ENCODE data around the gene RPGRIP1. TPM values are rescaled to one million over a fixed set of nuclear protein-coding genes. Genes with fewer than 3 reads are reported as not detected.

RPGRIP1 gene
- under 0.01 TPM in 1 of 2 replicates, not detected in the other for total RNA-seq

GRCh38 chr14:21279783-21280182, at the start of gene RPGRIP1:
RPGRIP1 (plus strand) TSS chr14:21280083; CDS start chr14:21287977, 7,894 bp downstream.

GRCh38 chr14:21269252-21270046, 10.4 kb upstream of the RPGRIP1 start, which contains the start of gene HNRNPC:
HNRNPC (minus strand) TSS chr14:21269442; CDS start chr14:21234193, 35,249 bp downstream.

Other genes with a start within 250 kb of the RPGRIP1 start
- not detected in 2 replicates for gene TPPP2, start 249.9 kb upstream of the RPGRIP1 start, total RNA-seq
- not detected in 2 replicates for gene RNASE13, start 245.3 kb upstream of the RPGRIP1 start, total RNA-seq
- gene RNASE7, start 237.7 kb upstream of the RPGRIP1 start, total RNA-seq = not detected in 2 replicates
- gene RNASE8, start 222.3 kb upstream of the RPGRIP1 start, total RNA-seq = not detected in 2 replicates
- gene ARHGEF40, start 209.8 kb upstream of the RPGRIP1 start, total RNA-seq = 42.8 and 43.9 TPM in 2 replicates
- gene ZNF219, start 181.4 kb upstream of the RPGRIP1 start, total RNA-seq = 2.2 and 2.5 TPM in 2 replicates
- not detected in 2 replicates for gene TMEM253, start 179.0 kb upstream of the RPGRIP1 start, total RNA-seq
- not detected in 2 replicates for gene OR5AU1, start 124.0 kb upstream of the RPGRIP1 start, total RNA-seq
- 676 and 818 TPM in 2 replicates for gene HNRNPC, start 10.6 kb upstream of the RPGRIP1 start, total RNA-seq
- gene SUPT16H, start 103.9 kb downstream of the RPGRIP1 start, total RNA-seq = 90.4 and 129 TPM in 2 replicates
- 51.9 and 57.3 TPM in 2 replicates for gene CHD8, start 176.0 kb downstream of the RPGRIP1 start, total RNA-seq
- gene RAB2B, start 196.9 kb downstream of the RPGRIP1 start, total RNA-seq = 22.0 and 23.4 TPM in 2 replicates
- gene TOX4, start 197.1 kb downstream of the RPGRIP1 start, total RNA-seq = 22.7 and 34.0 TPM in 2 replicates
- gene METTL3, start 231.3 kb downstream of the RPGRIP1 start, total RNA-seq = 81.9 and 87.9 TPM in 2 replicates
- gene SALL2, start 246.3 kb downstream of the RPGRIP1 start, total RNA-seq = 2.5 and 3.2 TPM in 2 replicates